Effector memory CD4-positive, alpha-beta T cell (primary cell): ENCODE results near the gene CHST15.
A peak's percentile ranks its signal among the peaks of the same experiment; 100 is the strongest.
"Not testable (repeated sequence)": the region's sequence is repeated elsewhere in the genome, so short reads cannot be mapped to it uniquely, and the experiment has no call there.

Experiments
- DNase-seq, 3 donors: peaks; one replicate each; pipeline ENCODE4 v3.0.0-alpha.2; 2020
- H3K27ac ChIP-seq: 2 replicates; pipeline ENCODE4 v1.7.0; 2013; ENCODE audit warnings: mild to moderate bottlenecking, low read length, moderate library complexity; ENCODE audit not compliant: insufficient read depth, poor library complexity, severe bottlenecking
- H3K27me3 ChIP-seq: replicated peaks from 2 replicates; pipeline ENCODE4 v1.7.0; 2013; ENCODE audit warnings: mild to moderate bottlenecking, low read length; ENCODE audit not compliant: insufficient read depth, control insufficient read depth, poor library complexity, severe bottlenecking
- H3K36me3 ChIP-seq: 2 replicates; pipeline ENCODE4 v1.7.0; 2013; ENCODE audit warnings: mild to moderate bottlenecking, low read length, moderate library complexity; ENCODE audit not compliant: control insufficient read depth, insufficient read depth
- H3K4me1 ChIP-seq: 2 replicates; pipeline ENCODE4 v1.7.0; 2013; ENCODE audit warnings: low read length, mild to moderate bottlenecking; ENCODE audit not compliant: control insufficient read depth, insufficient read depth, poor library complexity, severe bottlenecking
- H3K4me3 ChIP-seq: 2 replicates; pipeline ENCODE4 v1.7.0; 2013; ENCODE audit warnings: low read length, low read depth, mild to moderate bottlenecking; ENCODE audit not compliant: insufficient read depth, poor library complexity, severe bottlenecking
- H3K9me3 ChIP-seq: 2 replicates; pipeline ENCODE4 v1.7.0; 2013; ENCODE audit warnings: mild to moderate bottlenecking, low read length, moderate library complexity; ENCODE audit not compliant: control insufficient read depth

The CHST15 gene

DNA sequence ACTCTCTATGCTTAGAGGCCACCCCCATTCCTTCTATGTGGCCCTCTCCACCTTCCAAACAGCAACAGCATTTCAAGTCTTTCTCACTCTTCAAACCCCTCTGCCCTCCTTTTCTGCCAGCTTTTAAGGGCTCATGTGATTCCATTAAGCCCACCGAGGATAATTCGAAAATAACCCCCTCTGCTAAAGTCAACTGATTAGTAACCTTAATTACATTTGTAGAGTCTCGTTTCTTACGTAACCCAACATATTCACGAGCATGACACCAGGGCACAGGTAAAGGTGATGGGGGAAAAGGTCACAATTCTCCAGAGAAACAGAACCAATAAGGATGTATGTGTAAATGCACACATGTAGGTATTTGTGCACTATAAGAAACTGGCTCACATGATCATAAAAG, 6.7 kb upstream of the CHST15 start:
- Histone ChIP-seq H3K4me1 (no peaks in the 10 kb centered on the region), H3K9me3 (no peaks in the 10 kb centered on the region), H3K27me3 (no peaks in the 10 kb centered on the region), H3K36me3 (no peaks in the 10 kb centered on the region), H3K4me3 (no peak overlapping the region), H3K27ac (no peak overlapping the region)
- no peak for DNase-seq

DNA sequence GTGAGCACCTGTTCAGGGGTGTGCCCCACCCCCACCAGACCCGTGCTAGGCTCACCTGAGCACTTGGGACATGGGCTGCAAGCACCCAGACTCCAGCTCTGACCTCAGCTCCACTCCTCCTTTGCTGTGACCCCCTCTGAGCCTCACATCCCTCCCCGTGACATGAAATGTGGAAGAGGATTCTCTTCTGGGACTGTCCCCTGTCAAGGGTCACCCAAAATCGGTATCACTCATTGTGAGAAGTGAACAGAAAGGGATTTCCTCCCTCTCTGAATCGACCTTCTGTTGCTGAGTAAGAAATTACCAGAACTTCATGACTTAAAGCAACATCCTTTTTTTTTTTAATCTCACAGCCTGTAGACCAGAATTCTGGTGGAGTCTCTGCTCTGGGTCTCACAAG, 6.2 kb upstream of the CHST15 start:
- Histone ChIP-seq H3K4me3 (no peak overlapping the region), H3K36me3 (no peaks in the 10 kb centered on the region), H3K9me3 (no peaks in the 10 kb centered on the region), H3K27me3 (no peaks in the 10 kb centered on the region), H3K27ac (no peak overlapping the region), H3K4me1 (no peaks in the 10 kb centered on the region)
- DNase-seq, result no peak

DNA sequence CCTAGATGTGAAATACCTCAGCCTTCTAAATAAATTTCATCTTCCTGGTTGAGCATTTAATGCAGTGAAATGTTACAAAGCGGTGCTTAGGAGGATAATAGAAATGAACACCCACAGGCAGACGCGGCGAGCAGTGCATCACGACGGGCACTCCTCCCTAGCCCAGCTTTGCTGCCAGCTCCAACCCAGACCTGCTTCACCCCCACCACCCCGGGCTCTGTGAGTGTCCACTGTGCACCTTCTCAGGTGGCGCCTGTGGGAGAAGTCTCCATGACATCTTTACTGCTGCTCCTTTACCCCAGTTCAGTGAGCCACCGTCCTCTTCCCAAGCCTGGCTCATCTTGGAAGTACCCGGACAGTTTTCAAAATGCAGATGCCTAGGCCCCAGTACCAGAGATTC, 5.2 kb upstream of the CHST15 start:
- no peak overlapping the region for H3K4me3 ChIP-seq
- DNase-seq, result no peak
- H3K36me3 ChIP-seq, result no peaks in the 10 kb centered on the region
- H3K27me3 ChIP-seq, result no peaks in the 10 kb centered on the region
- H3K27ac ChIP-seq, result no peak overlapping the region
- H3K9me3 ChIP-seq, result no peaks in the 10 kb centered on the region
- no peaks in the 10 kb centered on the region for H3K4me1 ChIP-seq

DNA sequence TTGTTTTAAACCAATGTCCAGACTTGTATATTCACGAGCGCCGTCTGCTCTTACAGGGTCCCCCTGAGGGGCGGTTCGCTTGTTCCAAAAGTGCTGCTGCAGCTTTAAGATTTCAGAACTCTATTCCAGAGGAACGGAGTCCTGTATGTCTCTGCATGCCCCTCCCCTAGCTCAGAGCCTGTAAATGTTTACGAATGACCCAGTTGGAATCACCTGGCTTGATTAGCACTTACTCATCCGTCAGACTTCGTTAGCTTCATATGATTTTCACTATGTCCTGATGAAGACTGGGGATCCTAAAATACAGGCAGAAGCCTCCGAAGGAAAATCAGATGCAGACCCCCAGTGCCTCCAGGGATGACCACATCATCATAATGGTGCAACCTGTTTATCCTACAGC, 4.5 kb upstream of the CHST15 start:
- H3K36me3 ChIP-seq, result no peaks in the 10 kb centered on the region
- H3K27ac ChIP-seq, result no peak overlapping the region
- no peaks in the 10 kb centered on the region for H3K27me3 ChIP-seq
- H3K9me3 ChIP-seq, result no peaks in the 10 kb centered on the region
- DNase-seq, result no peak
- no peaks in the 10 kb centered on the region for H3K4me1 ChIP-seq
- no peak overlapping the region for H3K4me3 ChIP-seq

DNA sequence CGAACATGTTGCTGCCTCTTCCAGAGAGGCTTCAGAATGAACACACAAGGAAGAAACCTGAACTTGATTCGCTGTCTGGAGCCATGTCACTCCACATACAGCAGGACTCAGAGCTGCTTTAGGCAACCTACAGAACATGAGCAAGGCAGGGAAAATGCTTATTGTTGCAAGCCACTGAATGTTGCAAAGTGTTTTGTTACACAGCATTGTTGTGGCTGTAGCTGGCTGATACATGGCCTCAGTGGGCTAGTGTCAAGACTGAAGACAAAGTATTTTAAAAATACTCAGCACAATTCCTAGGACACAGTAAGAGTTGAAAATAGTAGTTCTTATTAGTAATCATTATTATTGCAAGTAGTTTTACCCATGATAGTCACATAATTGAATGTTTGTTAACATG, 3.1 kb upstream of the CHST15 start:
- no peak for DNase-seq

GRCh38 chr10:124095801-124096200, 2.4 kb upstream of the CHST15 start:
- H3K4me3 ChIP-seq, H3K27me3 ChIP-seq, H3K4me1 ChIP-seq, H3K36me3 ChIP-seq, H3K27ac ChIP-seq, H3K9me3 ChIP-seq, DNase-seq: not testable (repeated sequence)

More for the DNA sequence above, 3.1 kb upstream of the CHST15 start:
- H3K9me3 ChIP-seq, result no peaks in the 10 kb centered on the region
- no peaks in the 10 kb centered on the region for H3K36me3 ChIP-seq
- H3K27me3 ChIP-seq, result peaks cover 5% of the 10 kb centered on the region
- no peak overlapping the region for H3K4me3 ChIP-seq
- H3K4me1 ChIP-seq, result peaks cover 4% of the 10 kb centered on the region
- no peak overlapping the region for H3K27ac ChIP-seq

- no peak for DNase-seq
- peaks cover 4% of the 10 kb centered on the region for H3K4me1 ChIP-seq
- H3K27ac ChIP-seq, result no peak overlapping the region
- H3K27me3 ChIP-seq, result peaks cover 5% of the 10 kb centered on the region
- no peaks in the 10 kb centered on the region for H3K36me3 ChIP-seq
- no peaks in the 10 kb centered on the region for H3K9me3 ChIP-seq
- no peak overlapping the region for H3K4me3 ChIP-seq
These were observed 1.7 kb upstream of the CHST15 start for GRCh38 chr10:124095096-124095495.

DNA sequence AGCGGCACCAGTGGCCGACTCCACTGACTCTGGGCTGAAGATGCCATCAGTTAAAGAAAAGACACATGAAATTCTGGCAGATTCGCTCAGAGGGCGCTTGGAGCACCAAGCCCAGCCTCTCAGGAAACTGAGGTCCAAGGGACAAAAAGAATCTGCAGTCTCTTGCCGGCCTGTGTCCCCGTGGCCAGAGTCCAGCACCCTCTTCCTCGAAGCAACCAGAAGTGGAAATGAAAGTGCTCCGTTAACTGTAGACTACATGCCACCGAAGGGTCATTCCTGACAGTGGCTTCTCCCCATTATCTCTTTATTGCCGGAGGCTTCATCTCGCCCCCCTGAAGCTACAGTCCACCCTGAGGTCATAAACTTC, 1.0 kb upstream of the CHST15 start:
- H3K36me3 ChIP-seq, result no peaks in the 10 kb centered on the region
- H3K27ac ChIP-seq, result no peak overlapping the region
- H3K4me1 ChIP-seq, result peaks cover 4% of the 10 kb centered on the region
- DNase-seq, result no peak
- H3K4me3 ChIP-seq, result no peak overlapping the region
- H3K9me3 ChIP-seq, result no peaks in the 10 kb centered on the region
- H3K27me3 ChIP-seq, result peaks cover 5% of the 10 kb centered on the region

- not testable (repeated sequence) for H3K27ac ChIP-seq, H3K27me3 ChIP-seq, H3K4me1 ChIP-seq, H3K9me3 ChIP-seq, H3K36me3 ChIP-seq, DNase-seq
- peak overlapping the region; percentile 40 for H3K4me3 ChIP-seq
These were observed 498 bp upstream of the CHST15 start for GRCh38 chr10:124093774-124094418.

DNA sequence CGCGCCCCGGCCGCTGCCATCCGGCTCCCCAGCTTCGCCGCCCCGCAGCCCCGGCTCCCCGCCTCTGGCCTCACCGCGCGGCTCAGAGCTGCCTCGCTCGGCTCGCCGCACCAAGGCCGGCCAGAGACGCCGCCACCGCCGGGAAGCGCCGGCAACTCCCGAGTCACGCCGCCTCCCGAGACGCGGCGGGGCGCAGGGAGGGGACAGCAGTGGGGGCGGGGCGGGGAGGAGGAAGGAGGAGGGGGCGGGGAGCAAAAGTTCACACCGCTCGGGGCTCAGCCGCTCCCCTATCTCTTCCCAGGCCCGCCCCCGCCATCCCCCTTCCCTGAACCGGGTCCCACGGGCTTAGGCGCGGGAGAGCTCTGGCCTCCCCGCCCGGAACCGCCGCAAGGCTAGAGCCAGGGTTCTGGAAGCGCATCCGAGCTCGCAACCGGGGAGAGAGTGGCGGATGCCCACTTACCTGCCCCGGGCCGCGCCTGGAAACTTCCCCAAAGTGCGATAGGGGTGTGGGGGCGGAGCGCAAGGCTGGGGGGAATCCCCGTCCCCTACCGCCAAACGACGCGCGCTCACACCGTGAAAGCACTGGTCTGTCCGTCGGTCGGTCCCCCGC, 1.0 kb downstream of the CHST15 start:
- no peaks in the 10 kb centered on the region for H3K36me3 ChIP-seq
- H3K9me3 ChIP-seq, result no peaks in the 10 kb centered on the region
- H3K27ac ChIP-seq, result no peak overlapping the region
- peak overlapping the region; percentile 45 for H3K4me3 ChIP-seq
- DNase-seq, result peak in 1 of 3 donors; percentile 10
- H3K27me3 ChIP-seq, result peaks cover 5% of the 10 kb centered on the region
- H3K4me1 ChIP-seq, result peaks cover 4% of the 10 kb centered on the region
